HG03095 (cell line): Measurements from ENCODE around the gene PIH1D1.

Experiments used
- ATAC-seq: cut with Tn5 transposase; IDR thresholded peaks from one replicate; pipeline ENCODE4 v1.9.1; 2021; ENCODE audit warnings: moderate library complexity; ENCODE audit not compliant: unreplicated experiment

Gene PIH1D1

DNA sequence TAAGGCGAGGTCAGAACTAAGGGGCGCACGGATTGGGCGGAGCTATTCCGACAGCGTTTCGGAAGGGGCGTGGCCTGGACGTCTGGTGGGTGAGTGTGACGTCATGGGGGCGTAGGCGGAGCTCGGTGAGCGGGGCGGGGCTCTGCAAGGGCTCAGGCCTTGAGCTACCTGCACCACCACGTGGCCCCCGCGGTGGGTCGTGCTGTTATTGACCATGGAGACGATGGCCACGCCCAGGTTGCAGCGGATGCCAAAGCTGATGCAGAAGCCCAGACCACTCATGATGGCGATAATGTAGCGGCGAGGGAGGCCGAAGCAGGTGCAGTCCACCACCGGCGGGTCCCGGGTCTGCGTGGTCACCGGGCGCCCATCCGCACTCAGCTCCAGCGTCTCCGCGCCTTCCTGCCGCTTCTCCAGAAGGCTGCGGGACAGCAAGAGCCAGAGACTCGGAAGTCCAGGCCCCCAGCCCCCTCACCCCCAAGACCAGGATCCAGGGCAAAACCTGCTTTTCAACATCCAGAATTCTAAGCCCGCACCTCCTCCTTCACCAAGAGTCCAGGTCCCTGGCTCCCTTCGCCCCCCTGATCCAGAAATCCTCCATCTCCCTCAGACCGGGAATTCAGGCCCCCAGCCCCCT lies 15.1 kb downstream of the PIH1D1 start:
- no peak for ATAC-seq

DNA sequence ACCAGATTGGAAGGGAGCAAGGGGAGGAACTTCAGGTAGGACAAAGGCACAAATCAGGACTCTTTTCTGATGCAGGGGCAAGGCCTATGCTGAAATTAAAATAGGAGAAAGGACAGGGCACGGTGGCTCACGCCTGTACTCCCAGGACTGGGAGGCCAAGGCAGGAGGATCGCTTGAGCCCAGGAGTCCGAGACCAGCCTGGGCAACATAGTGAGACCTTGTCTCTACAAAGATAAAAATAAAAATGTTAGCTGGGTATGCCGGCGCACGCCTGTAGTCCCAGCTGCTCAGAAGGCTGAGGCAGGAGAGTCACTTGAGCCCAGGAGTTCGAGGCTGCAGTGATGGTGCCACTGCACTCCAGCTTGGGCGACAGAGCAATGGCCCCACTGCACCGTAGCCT lies 15.9 kb downstream of the PIH1D1 start:
- no peak for ATAC-seq

DNA sequence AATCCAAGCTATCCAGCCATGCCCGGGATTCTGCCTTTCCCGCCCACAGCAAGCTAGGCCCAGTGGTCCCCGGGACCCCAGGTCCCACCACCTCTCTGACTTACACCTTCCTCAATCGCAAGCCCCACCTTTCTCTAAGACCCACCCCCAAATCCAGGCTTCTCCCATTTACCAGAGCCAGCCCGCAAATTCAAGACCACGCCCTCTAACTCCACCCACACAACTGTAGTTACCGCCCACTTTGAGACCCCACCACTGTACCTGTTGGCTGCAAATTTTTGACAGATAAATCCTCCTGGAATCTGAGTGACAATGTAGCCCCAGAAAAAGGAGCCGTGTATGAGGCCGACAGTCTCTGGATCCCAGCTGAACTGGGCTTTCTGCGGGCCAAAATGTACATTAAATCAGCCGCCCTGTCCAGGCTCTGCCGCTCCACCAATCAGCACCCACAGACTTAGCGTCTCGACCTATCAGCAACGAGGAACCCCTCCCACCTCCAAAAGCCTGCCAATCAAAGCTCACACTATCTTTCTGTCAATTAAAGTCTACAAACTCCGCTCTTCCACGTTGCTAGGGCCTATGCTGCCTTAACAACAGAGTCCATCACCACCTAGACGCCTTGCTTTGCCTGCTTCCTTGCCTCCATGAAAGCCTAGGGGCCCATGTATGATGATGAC lies 16.6 kb downstream of the PIH1D1 start:
- no peak for ATAC-seq

DNA sequence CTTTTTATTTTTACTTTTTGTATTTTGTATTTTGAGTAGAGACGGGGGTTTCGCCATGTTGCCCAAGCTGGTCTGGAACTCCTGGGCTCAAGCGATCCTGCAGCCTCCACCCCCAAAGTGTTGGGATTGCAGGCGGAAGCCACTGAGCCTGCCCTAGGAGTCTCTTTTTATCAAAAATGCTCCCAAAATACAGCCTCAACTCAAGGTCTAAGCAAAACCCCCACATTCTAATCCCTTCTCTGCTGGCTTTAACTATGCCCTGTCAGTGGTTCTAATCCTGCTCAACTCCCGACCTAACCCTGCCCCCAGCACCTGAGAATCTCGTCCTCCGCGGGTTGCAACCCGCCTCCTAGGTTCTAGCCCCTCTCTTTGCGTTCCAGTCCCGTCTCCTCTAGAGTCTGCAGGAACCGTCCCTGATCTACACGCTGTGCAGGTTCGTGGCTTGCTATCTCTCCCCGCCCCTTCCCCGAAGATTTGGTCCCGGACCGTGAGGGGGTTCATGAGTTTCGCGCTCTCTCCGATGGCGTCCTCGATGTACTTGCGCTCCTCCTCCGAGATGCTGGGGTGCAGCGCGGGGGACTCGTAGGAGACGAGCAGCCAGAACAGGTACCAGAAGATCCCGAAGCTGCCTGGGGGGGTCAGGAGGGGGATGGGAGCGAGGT lies 18.2 kb downstream of the PIH1D1 start:
- no peak for ATAC-seq

DNA sequence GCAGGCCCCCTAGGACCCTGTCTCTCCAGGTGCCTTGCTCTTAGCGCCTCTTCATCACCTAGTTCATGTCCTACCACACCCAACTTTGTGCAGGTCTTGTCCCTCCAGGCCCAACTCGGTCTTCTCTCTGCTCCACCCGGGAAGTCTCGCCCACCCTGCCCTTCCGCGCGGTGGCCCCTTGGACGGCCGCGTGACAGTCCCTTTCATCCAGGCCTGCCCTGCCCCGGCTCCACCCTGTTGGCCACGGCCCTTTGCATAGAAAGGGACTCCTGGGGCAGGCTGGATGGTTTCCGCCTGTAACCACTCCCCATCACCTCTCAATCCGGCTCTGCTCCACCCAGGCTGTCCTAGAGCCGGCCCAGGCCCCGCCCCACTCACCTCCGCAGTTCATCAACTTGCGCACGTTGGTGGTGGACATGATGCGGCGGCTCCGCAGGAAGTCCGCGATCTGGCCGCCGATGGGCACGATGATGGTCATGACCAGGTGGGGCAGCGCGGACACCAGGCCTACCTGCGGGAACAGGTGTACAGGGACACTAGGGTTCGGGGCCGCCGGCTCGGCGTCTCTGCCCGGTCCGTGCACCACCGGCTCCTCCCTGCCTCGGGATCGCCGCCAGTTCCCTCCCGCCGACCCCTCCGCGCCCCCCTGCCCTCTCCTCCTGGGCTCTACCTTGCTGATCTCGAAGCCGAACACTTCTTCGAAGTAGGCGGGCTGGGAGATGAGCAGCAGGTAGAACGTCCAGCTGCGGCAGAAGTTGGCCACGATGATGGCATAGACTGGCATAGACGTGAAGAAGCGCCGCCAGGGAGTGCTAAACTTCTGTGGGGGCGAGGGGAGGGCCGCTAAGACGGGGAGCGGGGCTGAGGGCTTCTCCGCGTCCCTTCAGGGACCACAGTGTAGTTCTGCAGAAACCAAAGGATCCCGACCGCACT lies 19.2 kb downstream of the PIH1D1 start:
- ATAC-seq = no peak

DNA sequence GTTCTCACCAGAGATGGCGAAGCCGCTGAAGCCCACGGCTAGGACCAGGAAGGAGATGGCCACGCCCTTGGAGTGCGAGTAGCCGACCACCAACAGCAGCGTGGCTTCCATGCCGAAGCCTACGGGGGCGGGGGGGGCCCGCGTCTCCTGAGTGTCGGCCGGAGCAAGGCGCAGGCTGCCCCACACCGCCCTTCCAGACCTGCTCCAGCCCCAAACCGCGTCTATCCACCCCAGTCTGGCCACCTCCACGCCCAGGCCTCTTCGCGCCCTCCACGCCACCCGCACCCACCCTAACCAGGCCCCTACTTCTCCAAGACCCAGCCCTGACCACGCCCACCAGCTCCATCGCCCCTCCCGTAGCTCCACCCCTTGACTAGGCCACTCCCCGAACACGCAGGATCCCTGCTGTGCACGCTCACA lies 20.3 kb downstream of the PIH1D1 start:
- no peak for ATAC-seq

DNA sequence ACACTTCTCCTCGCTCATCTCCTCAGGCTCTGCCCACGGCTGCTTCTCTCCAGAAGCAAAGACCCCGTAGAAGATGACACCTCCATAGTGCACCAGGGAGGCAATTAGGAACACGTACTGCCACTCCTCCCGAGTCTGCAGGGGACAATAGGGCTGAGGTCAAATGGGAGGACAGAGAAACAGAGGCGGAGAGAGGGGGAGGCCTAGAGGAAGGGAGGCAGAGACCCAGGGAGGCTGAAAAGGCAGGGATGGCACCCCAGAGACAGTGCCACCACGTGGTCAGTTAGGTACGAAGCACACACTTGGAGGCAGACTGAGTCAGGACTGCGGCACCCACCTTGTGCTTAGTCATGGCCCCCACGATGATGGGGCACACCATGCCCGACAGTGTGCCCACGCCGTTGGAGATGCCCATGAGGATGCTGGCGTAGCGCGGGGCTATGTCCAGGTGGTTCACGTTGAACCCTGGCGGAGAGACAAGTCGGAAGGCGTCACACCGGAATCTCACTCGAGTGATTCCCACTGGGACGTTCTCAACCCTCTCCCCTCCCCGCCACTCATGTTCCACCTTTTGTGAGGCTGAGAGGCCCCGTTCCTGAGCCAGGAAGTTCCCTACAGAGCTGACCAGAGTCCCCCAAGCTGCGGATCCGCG lies 20.8 kb downstream of the PIH1D1 start:
- ATAC-seq = no peak

DNA sequence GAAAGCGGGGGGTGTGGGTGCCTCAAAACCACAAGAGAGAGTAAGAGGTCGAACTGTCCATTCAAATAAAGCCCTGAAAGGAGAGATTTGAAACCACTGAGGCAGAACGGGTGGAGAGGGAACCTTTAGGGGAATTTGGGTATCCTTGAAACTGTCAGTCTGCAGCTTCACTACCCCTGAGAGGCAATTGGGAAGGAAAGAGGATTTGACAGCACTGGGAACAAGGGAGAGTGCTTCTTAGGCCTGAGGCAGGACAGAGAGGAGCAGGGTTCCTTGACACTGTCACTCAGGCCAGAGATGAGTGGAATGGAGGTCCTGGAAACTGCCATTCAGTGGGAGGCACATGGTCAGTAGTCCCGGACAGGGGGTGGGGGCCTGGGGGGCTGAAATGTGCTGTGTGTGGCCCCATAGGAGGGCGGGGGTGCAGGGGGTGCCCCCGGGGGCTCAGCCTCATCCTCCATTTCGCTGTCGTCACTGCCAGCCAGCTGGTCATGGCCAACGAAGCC lies 21.4 kb downstream of the PIH1D1 start:
- ATAC-seq = no peak

DNA sequence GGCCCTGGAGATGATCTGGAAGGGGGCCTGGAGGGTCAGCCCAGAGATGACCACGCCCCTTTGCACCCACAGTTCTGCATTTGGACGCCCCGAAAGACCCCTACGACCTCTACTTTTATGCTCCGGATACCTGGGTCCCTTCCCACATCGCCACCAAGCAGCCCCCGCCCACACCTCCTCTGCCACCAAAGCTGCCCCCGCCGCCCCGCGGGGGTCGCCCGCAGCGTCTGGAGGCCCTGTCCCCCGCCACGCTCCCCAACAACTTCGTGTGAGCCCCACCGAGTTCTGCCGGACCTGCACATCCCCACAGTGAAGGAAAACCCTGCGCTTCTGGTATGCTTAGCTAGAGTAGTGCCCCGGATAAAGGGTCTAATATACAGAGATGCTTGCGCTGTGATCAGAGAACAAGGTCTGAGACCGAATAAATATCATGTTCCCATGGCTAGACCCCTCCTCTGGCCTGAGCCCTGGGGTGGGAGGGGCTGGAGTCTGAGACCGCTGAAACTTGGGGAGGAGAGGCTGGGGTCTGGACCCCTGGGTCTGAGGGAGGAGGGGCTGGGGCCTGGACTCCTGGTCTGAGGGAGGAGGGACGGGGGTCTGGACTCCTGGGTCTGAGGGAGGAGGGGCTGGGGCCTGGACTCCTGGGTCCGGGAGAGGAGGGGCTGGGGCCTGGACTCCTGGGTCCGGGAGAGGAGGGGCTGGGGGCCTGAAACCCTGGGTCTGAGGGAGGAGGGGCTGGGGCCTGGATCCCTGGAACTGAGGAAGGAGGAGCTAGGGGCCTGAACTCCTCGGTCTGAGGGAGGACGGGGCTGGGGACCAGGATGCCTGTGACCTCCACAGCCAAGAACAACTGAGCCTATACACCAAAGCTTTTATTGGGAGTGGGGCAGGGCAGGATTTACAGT lies 22.8 kb downstream of the PIH1D1 start:
- ATAC-seq = no peak

DNA sequence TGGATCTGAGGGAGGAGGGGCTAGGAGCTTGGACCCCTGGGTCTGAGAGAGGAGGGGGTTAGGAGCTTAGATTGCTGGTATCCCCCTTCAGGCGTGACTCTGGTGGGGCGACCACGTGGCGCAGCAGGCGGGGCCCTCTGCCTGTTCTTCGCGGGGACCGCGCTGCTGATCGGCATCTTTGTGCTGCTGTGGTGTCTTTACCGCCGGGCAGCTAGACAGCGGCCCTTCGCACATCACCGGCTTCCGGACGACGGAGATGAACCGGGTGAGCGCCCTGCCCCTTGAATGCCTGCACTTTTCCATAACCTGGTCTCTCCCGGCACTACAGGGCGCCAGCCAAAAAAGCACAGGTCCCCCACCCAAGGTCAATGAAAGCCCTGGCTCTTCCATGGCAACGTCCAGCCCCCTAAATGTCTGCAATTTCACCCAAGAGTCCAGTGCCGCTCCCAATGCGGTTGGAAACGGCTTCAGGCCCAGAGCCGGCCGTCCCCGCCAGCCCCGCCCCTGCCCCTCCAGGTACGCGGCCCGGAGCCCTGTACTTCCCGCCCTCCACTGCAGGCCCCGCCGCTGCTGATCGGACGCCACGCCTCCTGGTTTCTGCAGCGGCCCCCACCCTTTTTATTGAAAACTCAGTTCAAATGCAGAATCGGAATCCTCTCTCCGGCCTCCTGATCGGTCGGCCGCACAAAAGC lies 23.6 kb downstream of the PIH1D1 start:
- ATAC-seq = no peak

DNA sequence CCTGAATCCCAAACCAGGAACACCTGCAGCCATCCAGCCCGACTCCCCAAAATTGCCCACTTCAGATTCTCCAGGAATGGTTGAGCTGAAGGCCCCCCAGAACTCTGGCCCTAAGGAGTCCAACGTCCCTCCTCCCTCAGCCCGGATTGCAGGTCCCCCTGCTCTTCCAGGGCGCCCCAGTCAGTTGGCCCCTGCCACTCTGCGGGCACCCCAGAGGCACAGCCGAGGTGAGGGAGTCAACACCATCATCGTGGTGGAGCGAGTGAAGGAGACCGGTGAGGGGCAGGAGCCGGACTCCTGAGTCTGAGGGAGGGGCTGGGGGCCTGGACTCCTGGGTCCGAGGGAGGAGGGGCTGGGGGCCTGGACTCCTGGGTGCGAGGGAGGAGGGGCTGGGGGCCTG lies 24.3 kb downstream of the PIH1D1 start:
- ATAC-seq = no peak

DNA sequence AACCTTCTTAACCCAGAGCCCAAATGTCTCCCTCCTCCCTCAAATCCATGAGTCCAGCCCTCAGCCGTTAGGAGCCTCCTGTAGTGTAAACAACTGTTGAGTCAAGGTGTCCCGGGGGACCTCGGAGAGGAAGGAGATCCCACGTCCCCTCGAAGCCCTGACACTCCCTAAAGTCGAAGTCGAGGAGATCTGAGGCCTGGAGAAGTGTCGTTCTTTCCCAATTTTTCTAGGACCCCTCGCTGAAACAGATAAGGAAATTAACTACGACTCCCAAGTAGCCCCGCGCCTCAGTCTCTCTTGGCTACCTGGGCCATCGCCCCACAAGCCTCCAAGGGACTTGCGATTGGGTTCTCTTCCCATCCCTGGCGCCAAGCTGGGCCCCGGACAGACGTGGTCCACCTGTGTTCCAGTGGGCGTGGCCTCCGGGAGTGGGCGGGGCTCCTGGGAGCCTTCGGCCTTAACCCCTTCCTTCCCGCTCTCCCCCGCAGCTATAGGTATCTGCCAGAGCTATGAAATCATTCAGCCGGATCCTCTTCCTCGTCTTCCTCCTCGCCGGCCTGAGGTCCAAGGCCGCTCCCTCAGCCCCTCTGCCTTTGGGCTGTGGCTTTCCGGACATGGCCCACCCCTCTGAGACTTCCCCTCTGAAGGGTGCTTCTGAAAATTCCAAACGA lies 25.6 kb downstream of the PIH1D1 start:
- no peak for ATAC-seq

DNA sequence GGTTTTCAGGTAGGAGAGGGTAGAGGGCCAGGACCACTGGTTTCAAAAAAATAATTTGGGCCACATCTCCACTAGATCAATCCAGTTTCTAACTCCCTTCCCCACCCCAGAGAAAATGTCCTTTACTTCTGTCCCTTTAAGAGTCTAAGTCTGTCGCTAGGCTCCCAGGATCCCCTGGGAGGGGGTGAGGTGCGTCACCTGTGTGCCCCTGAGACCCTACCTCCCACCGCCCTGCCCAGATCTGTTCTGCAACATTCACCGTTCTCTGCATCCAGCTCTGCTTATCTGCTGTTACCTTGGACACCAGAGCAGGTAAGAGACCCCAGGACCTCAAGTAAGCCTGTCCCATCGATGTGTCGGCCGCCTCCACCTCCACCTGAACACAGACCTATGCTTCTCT lies 26.4 kb downstream of the PIH1D1 start, which contains the start of gene GFY:
Gene GFY (plus strand): TSS at position 211 of the 400 bp plus-strand sequence. CDS start 1,043 bp downstream, outside the sequence.
- no peak for ATAC-seq

DNA sequence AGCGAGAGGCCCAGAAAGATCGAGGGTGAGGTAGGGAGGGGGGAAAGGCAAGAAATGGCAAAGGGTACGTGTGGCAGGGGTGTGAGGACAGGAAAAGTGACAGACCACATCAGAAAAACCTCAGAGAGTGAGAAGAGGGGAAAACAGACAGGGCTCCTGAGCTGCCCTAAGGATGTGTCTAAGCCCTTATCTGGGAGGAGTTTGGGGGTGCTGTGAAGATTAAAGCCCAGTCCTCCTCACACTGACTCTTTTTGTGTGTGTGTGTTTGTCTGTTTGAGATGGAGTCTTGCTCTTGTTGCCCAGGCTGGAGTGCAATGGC lies 27.7 kb downstream of the PIH1D1 start:
- no peak for ATAC-seq

DNA sequence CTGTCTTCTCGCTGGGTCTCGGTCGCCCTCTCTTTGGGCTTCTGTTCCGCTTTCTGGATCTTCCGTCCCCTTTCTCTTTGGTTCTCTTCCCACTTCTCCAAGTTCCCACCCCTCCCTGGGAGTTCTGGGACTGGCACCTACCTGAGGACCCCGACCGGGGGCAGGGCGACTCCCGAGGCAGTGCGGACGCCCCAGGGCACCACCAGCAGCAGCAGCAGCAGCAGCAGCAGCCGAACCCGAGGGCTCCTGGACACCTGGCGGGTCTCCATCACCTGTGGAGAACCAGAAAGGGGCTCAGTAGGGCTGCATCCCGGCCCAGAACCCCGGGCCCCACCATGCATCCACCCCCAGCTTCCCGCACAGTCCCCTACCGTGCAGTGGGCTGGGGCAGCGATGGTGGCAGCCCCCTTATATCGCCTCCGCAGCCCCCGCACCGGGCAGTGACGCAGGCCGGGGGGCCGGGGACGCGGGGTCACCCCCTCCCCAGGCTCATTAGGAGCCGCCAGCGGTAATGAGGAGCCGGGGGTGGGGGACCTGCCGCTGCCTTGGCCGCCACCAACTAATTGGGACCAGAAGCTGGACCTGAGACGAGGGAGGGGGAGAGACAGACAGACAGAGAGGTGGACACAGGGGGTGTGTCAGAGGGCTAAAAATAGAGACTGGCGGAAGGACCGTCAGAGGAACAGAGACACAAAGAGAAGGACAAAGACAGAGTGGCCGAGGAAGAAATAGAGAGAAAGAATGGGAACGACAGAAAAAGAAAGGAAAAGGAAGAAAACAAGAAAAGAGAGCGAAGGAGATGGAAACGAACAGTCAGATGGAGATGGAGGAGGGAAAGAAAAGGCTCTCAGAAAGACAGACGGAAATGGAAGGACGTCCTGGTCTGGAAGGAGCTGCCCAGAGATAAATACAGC lies 28.3 kb downstream of the PIH1D1 start, which contains the start of gene PTH2:
Gene PTH2 (minus strand): TSS at position 371 of the 914 bp plus-strand sequence. CDS start 102 bp downstream, at position 269.
- ATAC-seq = no peak

DNA sequence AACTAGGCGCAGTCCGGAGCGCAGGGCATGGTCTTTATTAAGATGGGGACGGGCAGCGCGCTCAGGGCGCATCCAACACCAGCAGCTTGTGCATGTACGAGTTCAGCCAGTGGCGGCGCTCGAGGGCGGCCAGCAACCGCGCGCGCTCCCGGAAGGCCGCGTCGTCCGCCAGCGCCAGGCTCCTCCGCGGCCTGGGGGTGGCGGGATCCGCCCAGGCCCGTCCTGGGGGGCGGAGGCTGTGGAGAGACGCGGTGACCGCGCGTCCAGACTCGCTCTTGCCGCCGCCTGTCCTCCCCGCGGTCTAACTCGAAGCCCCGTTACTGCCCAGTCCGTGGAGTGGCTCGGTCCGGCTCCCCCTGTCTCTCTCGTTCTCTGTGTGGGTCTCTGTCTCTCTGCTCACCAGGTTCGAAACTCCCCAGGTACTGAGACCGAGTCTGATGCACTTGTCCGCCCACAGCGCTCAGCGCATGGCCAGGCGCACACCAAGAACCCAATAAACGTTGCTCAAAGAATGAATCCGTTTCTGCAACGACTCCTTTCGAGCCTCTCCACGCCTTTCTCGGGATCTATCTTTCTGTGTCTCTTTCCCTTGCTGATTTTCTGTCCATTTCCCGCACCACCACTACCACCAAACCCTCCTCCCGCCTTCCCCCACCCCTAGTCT lies 29.1 kb downstream of the PIH1D1 start:
- no peak for ATAC-seq

DNA sequence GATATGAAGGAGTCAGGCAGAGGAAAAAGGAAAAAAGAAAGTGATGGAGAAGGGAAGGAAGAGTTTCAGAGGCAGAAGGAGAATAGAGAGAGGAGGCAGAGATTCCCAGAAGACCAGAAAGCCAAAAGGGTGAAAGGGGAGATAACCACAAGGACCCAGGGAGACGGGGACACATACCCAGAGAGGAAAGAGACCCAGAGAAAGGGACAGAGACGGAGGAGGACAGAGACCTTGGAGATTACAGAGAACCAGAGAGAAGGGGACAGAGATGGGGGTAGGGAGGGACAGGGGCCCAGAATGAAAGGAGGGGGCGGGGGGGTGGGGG lies 29.8 kb downstream of the PIH1D1 start:
- ATAC-seq = no peak
